Spleen (tissue), 7 donors: ENCODE results near the gene IGLON5.

Experiments
- POLR2AphosphoS5 ChIP-seq, 3 donors: sonication (generic); formaldehyde crosslinking; IDR thresholded peaks; one replicate each; pipeline ENCODE4 v1.5.1; 2017; ENCODE audit warnings: antibody characterized with exemption in 3 of 3
- TF ChIP-seq, protein P1 (sequence below), 11 experiments: fragments of 200-600 bp in 7 of 11; fragments of 450-650 bp in 4 of 11; sonication (generic) in 4 of 11; IDR thresholded peaks in 8 of 11; conservative IDR thresholded peaks in 3 of 11; 1 replicate in 7 of 11; 2 replicates in 4 of 11; pipeline versions ENCODE4 v1.4.0 to v1.8.0; 2016 to 2021; ENCODE audit warnings: antibody characterized with exemption in 11 of 11, inconsistent platforms in 4 of 11, mild to moderate bottlenecking in 1 of 11
- donor health status: DM: no; HTN: no; CAD: no; lungs with moderate emphysema.
- donor health status: DM: no; HTN: no; CAD: no.
- donor health status: DM: no; HTN: no; CAD: no.

DNA sequence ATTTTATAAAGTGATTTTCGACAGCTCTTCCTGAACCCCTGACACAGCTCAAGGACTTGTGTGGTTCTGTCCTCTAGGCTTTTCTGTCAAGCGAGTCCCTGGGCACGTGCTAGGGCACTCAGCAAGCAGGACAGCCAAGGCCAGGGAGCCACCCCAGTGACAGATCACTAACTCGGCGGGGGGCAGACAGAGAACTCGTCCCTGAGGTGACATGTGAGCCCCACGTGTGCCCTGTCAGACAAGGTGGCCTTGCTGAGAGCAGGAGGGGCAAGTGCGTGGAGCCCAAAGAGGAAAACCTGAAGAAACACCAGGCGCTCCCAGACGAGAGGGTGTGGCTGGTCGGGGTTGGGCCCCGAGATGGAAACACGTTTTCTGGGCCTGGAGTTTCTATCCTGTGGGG is 49.8 kb downstream of the IGLON5 start:
- TF ChIP-seq, protein P1, sequence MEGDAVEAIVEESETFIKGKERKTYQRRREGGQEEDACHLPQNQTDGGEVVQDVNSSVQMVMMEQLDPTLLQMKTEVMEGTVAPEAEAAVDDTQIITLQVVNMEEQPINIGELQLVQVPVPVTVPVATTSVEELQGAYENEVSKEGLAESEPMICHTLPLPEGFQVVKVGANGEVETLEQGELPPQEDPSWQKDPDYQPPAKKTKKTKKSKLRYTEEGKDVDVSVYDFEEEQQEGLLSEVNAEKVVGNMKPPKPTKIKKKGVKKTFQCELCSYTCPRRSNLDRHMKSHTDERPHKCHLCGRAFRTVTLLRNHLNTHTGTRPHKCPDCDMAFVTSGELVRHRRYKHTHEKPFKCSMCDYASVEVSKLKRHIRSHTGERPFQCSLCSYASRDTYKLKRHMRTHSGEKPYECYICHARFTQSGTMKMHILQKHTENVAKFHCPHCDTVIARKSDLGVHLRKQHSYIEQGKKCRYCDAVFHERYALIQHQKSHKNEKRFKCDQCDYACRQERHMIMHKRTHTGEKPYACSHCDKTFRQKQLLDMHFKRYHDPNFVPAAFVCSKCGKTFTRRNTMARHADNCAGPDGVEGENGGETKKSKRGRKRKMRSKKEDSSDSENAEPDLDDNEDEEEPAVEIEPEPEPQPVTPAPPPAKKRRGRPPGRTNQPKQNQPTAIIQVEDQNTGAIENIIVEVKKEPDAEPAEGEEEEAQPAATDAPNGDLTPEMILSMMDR (IDR thresholded peaks at IDR 0.05 in 8 of 11, conservative IDR thresholded peaks at IDR 0.05 in 3 of 11): no peak
- no peak for TF ChIP-seq POLR2AphosphoS5 (IDR thresholded peaks at IDR 0.05)
